ENCODE data around the gene MKX. TPM values are rescaled to one million over a fixed set of nuclear protein-coding genes. Genes with fewer than 3 reads are reported as not detected.
"Not testable (repeated sequence)": the region's sequence is repeated elsewhere in the genome, so short reads cannot be mapped to it uniquely, and the experiment has no call there.

MKX gene
- total RNA-seq, 4 donors from 2014 or later = 0.63 to 1.2 (median 1.0) TPM

- H3K4me3 ChIP-seq = no peak overlapping the region
- H3K4me1 ChIP-seq = no peaks in the 10 kb centered on the region
- 53 to 59% methylated on average over 6 of the region's 6 CpGs for WGBS, 2 donors
- H3K9me3 ChIP-seq = no peaks in the 10 kb centered on the region
- H3K36me3 ChIP-seq = no peaks in the 10 kb centered on the region
- no peaks in the 10 kb centered on the region for H3K27me3 ChIP-seq
- TF ChIP-seq POLR2A (IDR thresholded peaks at IDR 0.05) (no peak), CTCF (IDR thresholded peaks at IDR 0.05) (no peak), EP300 (IDR thresholded peaks at IDR 0.05) (no peak)
- H3K27ac ChIP-seq = no peak overlapping the region
- DNase-seq (ENCODE audit: low spot score in 2 of 2) = no peak
Observed at GRCh38 chr10:27687326-27687725, 58.3 kb downstream of the MKX start.

GRCh38 chr10:27685681-27686080 is 59.9 kb downstream of the MKX start:
- TF ChIP-seq CTCF (IDR thresholded peaks at IDR 0.05) (no peak), POLR2A (IDR thresholded peaks at IDR 0.05) (no peak)
- H3K27ac ChIP-seq = no peak overlapping the region
- no peaks in the 10 kb centered on the region for H3K36me3 ChIP-seq
- no peaks in the 10 kb centered on the region for H3K9me3 ChIP-seq
- no peaks in the 10 kb centered on the region for H3K4me1 ChIP-seq
- no peaks in the 10 kb centered on the region for H3K27me3 ChIP-seq
- 83 to 85% methylated on average over 8 of the region's 8 CpGs for WGBS, 2 donors
- H3K4me3 ChIP-seq = no peak overlapping the region
- DNase-seq (ENCODE audit: low spot score in 2 of 2) = no peak

- H3K36me3 ChIP-seq = no peaks in the 10 kb centered on the region
- no peak for DNase-seq (ENCODE audit: low spot score in 2 of 2)
- 95 to 96% methylated on average over 6 of the region's 6 CpGs for WGBS, 2 donors
- H3K4me3 ChIP-seq = no peak overlapping the region
- TF ChIP-seq EP300 (IDR thresholded peaks at IDR 0.05) (no peak), CTCF (IDR thresholded peaks at IDR 0.05) (no peak), POLR2A (IDR thresholded peaks at IDR 0.05) (no peak)
- peaks cover 0 to 11% (median 0%) of the 10 kb centered on the region in 4 donors for H3K4me1 ChIP-seq
- H3K27me3 ChIP-seq = no peaks in the 10 kb centered on the region
- no peaks in the 10 kb centered on the region for H3K9me3 ChIP-seq
- H3K27ac ChIP-seq = no peak overlapping the region
Observed at GRCh38 chr10:27683226-27683625, 62.4 kb downstream of the MKX start.

- WGBS, 2 donors = 87 to 90% methylated on average over 3 of the region's 3 CpGs
- not testable (repeated sequence) for H3K36me3 ChIP-seq; DNase-seq (ENCODE audit: low spot score in 2 of 2); H3K27me3 ChIP-seq; H3K27ac ChIP-seq; H3K4me3 ChIP-seq; H3K9me3 ChIP-seq
- peaks cover 0 to 11% (median 0%) of the 10 kb centered on the region in 4 donors for H3K4me1 ChIP-seq
Observed at GRCh38 chr10:27681795-27682194, 63.8 kb downstream of the MKX start.

- WGBS, 2 donors = 83 to 85% methylated on average over 14 of the region's 14 CpGs
- H3K9me3 ChIP-seq = no peaks in the 10 kb centered on the region
Observed at GRCh38 chr10:27680691-27681605, 64.7 kb downstream of the MKX start.

More at GRCh38 chr10:27680691-27681605, 64.7 kb downstream of the MKX start:
- TF ChIP-seq EP300 (IDR thresholded peaks at IDR 0.05) = no peak
- TF ChIP-seq POLR2A (IDR thresholded peaks at IDR 0.05) = no peak
- no peak for TF ChIP-seq CTCF (IDR thresholded peaks at IDR 0.05)
- Histone ChIP-seq H3K27ac (no peak overlapping the region), H3K4me3 (no peak overlapping the region), H3K36me3 (no peaks in the 10 kb centered on the region), H3K4me1 (peaks cover 0 to 11% (median 0%) of the 10 kb centered on the region in 4 donors), H3K27me3 (no peaks in the 10 kb centered on the region)
- no peak for DNase-seq (ENCODE audit: low spot score in 2 of 2)

All from tibial nerve (tissue), 4 donors.